Ovary (tissue), 10 donors: ENCODE measurements around the gene ATG9B. TPM values are rescaled to one million over a fixed set of nuclear protein-coding genes. Genes with fewer than 3 reads are reported as not detected.

Experiments used
- DNase-seq, 5 donors: peaks; one replicate each; pipeline ENCODE4 v3.0.0-alpha.2; 2019 to 2020
- H3K27ac ChIP-seq, 2 donors: fragments of 200-600 bp; one replicate each; pipeline versions ENCODE4 v1.5.1 to v1.8.0; 2019 to 2022
- H3K27me3 ChIP-seq: fragments of 200-600 bp; one replicate; pipeline ENCODE4 v1.8.0; 2022
- H3K36me3 ChIP-seq: fragments of 200-600 bp; sonication (generic); one replicate; pipeline ENCODE4 v1.5.1; 2019
- H3K4me1 ChIP-seq: one replicate; pipeline ENCODE4 v1.8.1; 2013; ENCODE audit warnings: mild to moderate bottlenecking, moderate library complexity; ENCODE audit not compliant: insufficient read depth
- H3K4me3 ChIP-seq: fragments of 200-600 bp; sonication (generic); one replicate; pipeline ENCODE4 v1.5.1; 2017
- H3K9me3 ChIP-seq, 2 donors: fragments of 200-600 bp in 1 of 2; sonication (generic) in 1 of 2; one replicate each; pipeline versions ENCODE4 v1.5.1 to v1.8.1; 2013 to 2019; ENCODE audit warnings: mild to moderate bottlenecking in 1 of 2, moderate library complexity in 1 of 2
- CTCF ChIP-seq, 3 donors: fragments of 450-650 bp in 2 of 3; fragments of 200-600 bp in 1 of 3; IDR thresholded peaks; one replicate each; pipeline versions ENCODE4 v1.5.1 to v1.8.0; 2016 to 2022; ENCODE audit warnings: antibody characterized with exemption in 3 of 3, mild to moderate bottlenecking in 1 of 3
- EP300 ChIP-seq: sonication (generic); formaldehyde crosslinking; IDR thresholded peaks from one replicate; pipeline ENCODE4 v1.6.1; 2017; ENCODE audit warnings: antibody characterized with exemption
- POLR2A ChIP-seq: fragments of 450-650 bp; IDR thresholded peaks from one replicate; pipeline ENCODE4 v1.6.1; 2017; ENCODE audit warnings: antibody characterized with exemption, mild to moderate bottlenecking, moderate library complexity
- WGBS, 3 donors: extraction: QIAGEN DNeasy Blood & Tissue Kit in 1 of 3; methylation state at CpG; one replicate each; pipeline versions ENCODE4 v1.1.5 to v1.1.7; 2013 to 2017; 5-methylcytosine and 5-hydroxymethylcytosine counted together
- intact Hi-C, 4 donors: fragments of 100-400 bp; cut with DNase I; formaldehyde crosslinking; loops; one replicate each; pipeline versions ENCODE4 v1.11.0 to v1.15.1; 2022 to 2023
- long read RNA-seq, 3 donors: library from polyadenylated mRNA in 2 of 3; unstranded in 2 of 3; transcript quantifications; one replicate each; pipeline ENCODE4 v2.0.0 and lab custom pipeline, GENCODE V29; 2021 to 2026
- polyA plus RNA-seq, 2 donors: library from polyadenylated mRNA; stranded (reverse); fragments of 200-250 nt in 1 of 2; fragments of 350-450 nt in 1 of 2; fragmentation: Illumina TruSeq in 1 of 2; extraction: RNeasy Lipid Tissue Mini Kit (QIAGEN cat#74804) in 1 of 2; gene quantifications; one replicate each; pipeline ENCODE4 v1.2.3, GENCODE V29; 2013 to 2014
- total RNA-seq, 7 donors: library from RNA; depleted of rRNA in 2 of 7; stranded (reverse); fragments of >200 nt in 2 of 7; fragmentation: NEBNext Ultra II Directional in 3 of 7; extraction: Animal tissue kit (Norgen Biotek cat#: 25700) in 3 of 7; gene quantifications; one replicate each; pipeline versions ENCODE4 v1.1.0 to v1.2.4, GENCODE V29; 2016 to 2023
- donor health status: DM: no; HTN: no; CAD: no; lungs with moderate emphysema.
- donor health status: DM: no; HTN: no; CAD: no.
- donor health status: Bipolar disorder and iron deficiency.
- donor health status: DM: yes; HTN: yes; CAD: no.
- donor health status: DM: no; HTN: no; CAD: no.
- donor health status: DM: yes; HTN: yes; CAD: no.

ATG9B gene
- 1 to 10 TPM in 1 of 7 donors, under 1 TPM in 6; 0.18 to 1.0 (median 0.40) TPM for total RNA-seq
- polyA plus RNA-seq, result under 1 TPM; 0.03 to 0.19 TPM
- long read RNA-seq, donor 1, result 0 reads
- long read RNA-seq, donor 2, partial matches to known transcripts, result 33 of 47 reads
- long read RNA-seq, donor 2, other reads (novel, unspliced or antisense), result 11 of 47 reads
- long read RNA-seq, donor 3, result 0 reads

GRCh38 chr7:151024435-151025056, at the start of gene ATG9B:
TSS of gene ATG9B (minus strand) at chr7:151024494. CDS start at chr7:151024423, 71 bp downstream.
- H3K9me3 ChIP-seq, result no peaks in the 10 kb centered on the region
- intact Hi-C loops, result no loop called here
- no peak within 1 kb of the TSS for H3K27ac ChIP-seq
- 66 to 79% (median 77%) methylated on average over 4 of the region's 4 CpGs for WGBS, 3 donors
- no peak for TF ChIP-seq POLR2A
- no peaks in the 10 kb centered on the region for H3K36me3 ChIP-seq
- peaks cover 4% of the 10 kb centered on the region for H3K4me1 ChIP-seq
- DNase-seq, result no peak
- H3K27me3 ChIP-seq, result no peaks in the 10 kb centered on the region
- no peak within 1 kb of the TSS for H3K4me3 ChIP-seq

- H3K4me1 ChIP-seq, result peaks cover 2% of the 10 kb centered on the region
- 78 to 82% (median 80%) methylated on average over 17 of the region's 17 CpGs for WGBS, 3 donors
- no peaks in the 10 kb centered on the region for H3K27me3 ChIP-seq
- intact Hi-C loops, result no loop called here
- H3K27ac ChIP-seq, result no peak overlapping the region
- H3K36me3 ChIP-seq, result no peaks in the 10 kb centered on the region
- TF ChIP-seq EP300 (no peak), CTCF (IDR thresholded peaks at IDR 0.05) (no peak), POLR2A (no peak)
- no peak for DNase-seq
- no peak overlapping the region for H3K4me3 ChIP-seq
- H3K9me3 ChIP-seq, result no peaks in the 10 kb centered on the region
Observed at GRCh38 chr7:151073990-151074389, 49.7 kb upstream of the ATG9B start.

GRCh38 chr7:151071032-151071866, 47.0 kb upstream of the ATG9B start:
- 87 to 90% (median 87%) methylated on average over 38 to 39 of the region's 39 CpGs for WGBS, 3 donors
- Histone ChIP-seq H3K9me3 (no peaks in the 10 kb centered on the region), H3K4me1 (no peaks in the 10 kb centered on the region), H3K36me3 (no peaks in the 10 kb centered on the region), H3K27ac (no peak overlapping the region), H3K4me3 (no peak overlapping the region), H3K27me3 (no peaks in the 10 kb centered on the region)
- intact Hi-C loops, result no loop called here
- no peak for DNase-seq
- TF ChIP-seq POLR2A (no peak), EP300 (no peak), CTCF (IDR thresholded peaks at IDR 0.05) (no peak)

GRCh38 chr7:151070574-151070960, 46.3 kb upstream of the ATG9B start:
- H3K27ac ChIP-seq, result no peak overlapping the region
- no peaks in the 10 kb centered on the region for H3K36me3 ChIP-seq
- WGBS, 3 donors, result 88 to 89% (median 88%) methylated on average over 12 to 15 of the region's 15 CpGs
- H3K9me3 ChIP-seq, result no peaks in the 10 kb centered on the region
- intact Hi-C loops, result no loop called here
- H3K4me1 ChIP-seq, result no peaks in the 10 kb centered on the region
- TF ChIP-seq CTCF (IDR thresholded peaks at IDR 0.05) (no peak), POLR2A (no peak), EP300 (no peak)
- no peak overlapping the region for H3K4me3 ChIP-seq
- no peak for DNase-seq
- H3K27me3 ChIP-seq, result no peaks in the 10 kb centered on the region
